ENCODE results near the gene SMIM38. TPM values are rescaled to one million over a fixed set of nuclear protein-coding genes. Genes with fewer than 3 reads are reported as not detected.

The SMIM38 gene
- total RNA-seq, 3 donors from 2014 or later = 2.2 TPM; not detected in 2

- TF ChIP-seq, protein P1, sequence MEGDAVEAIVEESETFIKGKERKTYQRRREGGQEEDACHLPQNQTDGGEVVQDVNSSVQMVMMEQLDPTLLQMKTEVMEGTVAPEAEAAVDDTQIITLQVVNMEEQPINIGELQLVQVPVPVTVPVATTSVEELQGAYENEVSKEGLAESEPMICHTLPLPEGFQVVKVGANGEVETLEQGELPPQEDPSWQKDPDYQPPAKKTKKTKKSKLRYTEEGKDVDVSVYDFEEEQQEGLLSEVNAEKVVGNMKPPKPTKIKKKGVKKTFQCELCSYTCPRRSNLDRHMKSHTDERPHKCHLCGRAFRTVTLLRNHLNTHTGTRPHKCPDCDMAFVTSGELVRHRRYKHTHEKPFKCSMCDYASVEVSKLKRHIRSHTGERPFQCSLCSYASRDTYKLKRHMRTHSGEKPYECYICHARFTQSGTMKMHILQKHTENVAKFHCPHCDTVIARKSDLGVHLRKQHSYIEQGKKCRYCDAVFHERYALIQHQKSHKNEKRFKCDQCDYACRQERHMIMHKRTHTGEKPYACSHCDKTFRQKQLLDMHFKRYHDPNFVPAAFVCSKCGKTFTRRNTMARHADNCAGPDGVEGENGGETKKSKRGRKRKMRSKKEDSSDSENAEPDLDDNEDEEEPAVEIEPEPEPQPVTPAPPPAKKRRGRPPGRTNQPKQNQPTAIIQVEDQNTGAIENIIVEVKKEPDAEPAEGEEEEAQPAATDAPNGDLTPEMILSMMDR (IDR thresholded peaks at IDR 0.05) = no peak
- ATAC-seq (no peak), DNase-seq (peak in 1 of 3 donors; percentile 1)
- H3K36me3 ChIP-seq (ENCODE audit: low read depth) = no peaks in the 10 kb centered on the region
- H3K9me3 ChIP-seq = no peaks in the 10 kb centered on the region
- no peaks in the 10 kb centered on the region for H3K4me1 ChIP-seq (ENCODE audit: low read depth)
- intact Hi-C loops (cut with DNase I, micrococcal nuclease) = loop anchor here in 1 of 2 donors (10.0 kb wide), 1 partner anchor 536 kb away; the partner anchor contains the start of gene CCND1
- H3K4me3 ChIP-seq = no peak overlapping the region
Observed at GRCh38 chr11:69109101-69109500, 46.6 kb upstream of the SMIM38 start.

GRCh38 chr11:69110451-69110850 lies 45.3 kb upstream of the SMIM38 start:
- Histone ChIP-seq H3K4me3 (no peak overlapping the region), H3K9me3 (no peaks in the 10 kb centered on the region), H3K4me1 (ENCODE audit: low read depth) (peaks cover 2% of the 10 kb centered on the region), H3K36me3 (ENCODE audit: low read depth) (no peaks in the 10 kb centered on the region)
- ATAC-seq (no peak), DNase-seq (no peak)
- TF ChIP-seq, protein P1 (IDR thresholded peaks at IDR 0.05) = no peak
- intact Hi-C loops (cut with DNase I, micrococcal nuclease) = no loop called here

- Histone ChIP-seq H3K9me3 (no peaks in the 10 kb centered on the region), H3K36me3 (ENCODE audit: low read depth) (no peaks in the 10 kb centered on the region), H3K4me3 (no peak overlapping the region), H3K4me1 (ENCODE audit: low read depth) (peaks cover 3% of the 10 kb centered on the region)
- peak in 2 of 3 donors; percentile 8 to 14 for DNase-seq
- intact Hi-C loops (cut with DNase I, micrococcal nuclease) = no loop called here
- no peak for ATAC-seq
- TF ChIP-seq, protein P1 (IDR thresholded peaks at IDR 0.05) = no peak
Observed at GRCh38 chr11:69111624-69112542, 43.9 kb upstream of the SMIM38 start.

- DNase-seq (peak in 1 of 3 donors; percentile 12), ATAC-seq (no peak)
- Histone ChIP-seq H3K36me3 (ENCODE audit: low read depth) (no peaks in the 10 kb centered on the region), H3K4me3 (no peak overlapping the region), H3K9me3 (no peaks in the 10 kb centered on the region), H3K4me1 (ENCODE audit: low read depth) (peaks cover 3% of the 10 kb centered on the region)
- intact Hi-C loops (cut with DNase I, micrococcal nuclease) = no loop called here
- TF ChIP-seq, protein P1 (IDR thresholded peaks at IDR 0.05) = no peak
Observed at GRCh38 chr11:69113226-69113625, 42.5 kb upstream of the SMIM38 start.

GRCh38 chr11:69113646-69114340 lies 41.9 kb upstream of the SMIM38 start:
- Histone ChIP-seq H3K36me3 (ENCODE audit: low read depth) (no peaks in the 10 kb centered on the region), H3K4me3 (no peak overlapping the region), H3K9me3 (no peaks in the 10 kb centered on the region), H3K4me1 (ENCODE audit: low read depth) (peaks cover 3% of the 10 kb centered on the region)
- TF ChIP-seq, protein P1 (IDR thresholded peaks at IDR 0.05) = no peak
- DNase-seq = peak in 1 of 3 donors; percentile 14
- intact Hi-C loops (cut with DNase I, micrococcal nuclease) = no loop called here
- ATAC-seq = no peak

All from mucosa of descending colon (tissue), 3 donors.